Stimulated activated CD8-positive, alpha-beta memory T cell treated with anti-CD3 and anti-CD28 coated beads, Interleukin-4, amount 100 ng/mL, for 1 hour (primary cell): ENCODE measurements around the gene ENOX2.

Experiments
- DNase-seq, 2 donors: peaks; one replicate each; pipeline ENCODE4 v3.0.0-alpha.2; 2020; ENCODE audit warnings: low read depth in 2 of 2, low spot score in 1 of 2

The ENOX2 gene

DNA sequence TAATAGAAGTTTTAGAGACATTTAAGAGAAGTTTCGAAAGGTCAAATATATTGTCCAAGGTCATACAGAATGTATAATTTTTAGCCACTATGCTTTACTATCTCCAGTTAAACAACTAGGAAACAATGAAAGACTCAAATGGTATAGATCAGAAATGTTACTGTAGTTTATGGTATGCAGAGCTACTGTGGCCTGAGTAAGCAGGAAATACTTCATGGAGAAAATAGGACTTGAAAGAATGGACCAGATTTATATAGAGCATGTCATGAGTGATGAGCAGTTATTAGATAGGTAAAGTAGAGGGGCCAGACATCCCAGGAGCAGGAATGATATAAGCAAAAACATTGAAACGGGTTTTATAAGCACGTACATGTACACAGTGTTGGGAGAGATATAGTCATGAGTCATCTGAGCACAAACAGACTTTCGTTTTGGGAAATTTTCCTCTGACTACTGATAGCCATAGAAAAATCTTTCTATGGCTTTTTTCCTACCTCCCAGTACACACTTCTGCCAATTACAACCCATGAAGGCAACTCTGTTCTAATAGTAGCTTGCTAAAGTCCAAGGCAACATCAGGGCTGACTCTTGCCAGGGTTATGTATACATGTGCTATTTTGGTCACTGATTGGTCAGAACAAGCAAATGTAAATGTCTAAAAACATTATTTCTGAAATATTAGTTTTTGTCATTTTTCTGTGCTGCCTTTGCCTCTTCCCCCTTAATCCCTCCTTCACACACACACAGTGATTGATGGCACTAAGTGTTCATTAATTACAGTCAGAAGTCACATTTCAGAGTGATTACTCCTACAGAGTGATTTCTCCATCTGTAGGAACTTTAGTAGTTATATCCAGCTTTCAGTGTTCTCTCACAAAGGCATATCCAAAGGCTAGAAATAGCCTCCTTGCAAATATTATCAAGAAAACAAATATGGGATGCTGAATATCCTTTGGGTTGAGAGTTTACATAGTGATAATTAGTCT is 198.7 kb downstream of the ENOX2 start:
- no peak for DNase-seq

DNA sequence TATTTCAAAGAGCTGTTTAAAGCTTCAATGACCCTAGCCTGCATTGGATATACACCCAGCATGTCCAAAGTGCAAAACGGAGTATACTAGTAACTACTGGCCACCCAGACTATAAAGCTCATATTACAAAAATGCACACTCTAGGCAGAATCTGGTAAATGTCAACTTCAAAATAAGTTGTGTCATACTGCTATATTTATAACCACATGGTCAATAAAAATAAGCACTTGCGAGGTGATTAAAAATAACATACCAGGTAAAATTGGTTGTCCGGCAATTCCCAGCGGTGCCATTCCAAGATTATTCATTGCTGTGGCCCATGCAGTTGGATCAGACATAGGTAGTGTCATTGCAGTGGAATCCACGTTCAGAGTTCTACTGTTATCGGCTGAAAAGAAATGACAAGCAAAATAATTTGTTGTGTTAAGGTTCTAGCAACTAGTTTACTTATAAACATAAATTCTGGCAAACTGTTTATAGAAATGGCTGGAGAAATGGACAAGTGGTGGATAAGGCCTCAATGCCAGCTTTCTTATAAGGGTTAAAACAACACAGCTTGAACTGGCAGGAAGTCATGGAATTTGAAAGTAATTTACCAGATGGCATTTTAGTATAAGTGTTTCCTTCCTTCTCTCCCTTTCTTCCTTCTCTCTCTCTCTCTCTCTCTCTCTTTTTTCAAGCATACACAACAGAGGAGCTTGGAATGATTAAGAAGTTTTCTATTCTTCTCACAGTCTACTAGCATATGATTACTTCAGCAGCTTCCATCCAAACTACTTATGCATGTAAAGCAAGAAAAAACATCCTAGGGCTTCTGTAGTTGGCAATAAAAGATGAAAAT is 199.9 kb downstream of the ENOX2 start:
- DNase-seq = no peak

DNA sequence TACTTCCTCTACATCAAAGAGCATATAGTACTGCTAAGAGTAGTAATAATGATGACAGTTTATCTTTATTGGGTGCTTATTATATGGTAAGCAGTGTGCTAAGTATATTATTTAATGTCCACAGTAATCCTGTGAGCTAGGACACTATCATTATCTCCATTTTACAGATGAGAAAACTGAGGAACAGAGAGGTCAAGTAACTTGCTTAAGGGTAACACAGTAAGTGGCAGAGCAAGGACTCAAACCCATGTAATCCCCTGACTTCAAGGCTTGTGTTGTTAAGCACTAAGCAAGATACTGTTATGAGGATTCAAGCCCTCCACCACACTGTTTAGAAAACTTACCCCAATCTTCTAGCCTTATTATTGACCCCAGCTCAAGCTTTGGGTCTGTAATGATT is 202.4 kb downstream of the ENOX2 start:
- no peak for DNase-seq

DNA sequence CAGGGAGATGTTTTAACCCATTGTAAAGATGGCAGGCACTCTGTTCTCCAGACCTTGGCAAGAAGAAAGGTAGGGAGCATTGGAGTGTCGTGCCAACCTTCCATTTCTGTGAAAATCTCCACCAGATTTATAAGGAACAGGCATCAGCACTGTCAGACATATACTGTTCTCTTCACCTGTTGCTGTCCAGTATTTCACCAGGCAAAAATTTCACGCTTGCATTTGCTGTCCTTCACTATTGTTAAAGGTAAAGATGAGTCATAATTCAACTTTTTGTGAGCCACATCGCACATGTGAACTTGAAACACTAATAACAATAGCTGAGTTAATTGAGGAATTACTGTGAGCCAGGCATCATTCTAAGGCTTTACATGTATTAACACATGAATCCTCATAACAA is 203.4 kb downstream of the ENOX2 start:
- DNase-seq = no peak

DNA sequence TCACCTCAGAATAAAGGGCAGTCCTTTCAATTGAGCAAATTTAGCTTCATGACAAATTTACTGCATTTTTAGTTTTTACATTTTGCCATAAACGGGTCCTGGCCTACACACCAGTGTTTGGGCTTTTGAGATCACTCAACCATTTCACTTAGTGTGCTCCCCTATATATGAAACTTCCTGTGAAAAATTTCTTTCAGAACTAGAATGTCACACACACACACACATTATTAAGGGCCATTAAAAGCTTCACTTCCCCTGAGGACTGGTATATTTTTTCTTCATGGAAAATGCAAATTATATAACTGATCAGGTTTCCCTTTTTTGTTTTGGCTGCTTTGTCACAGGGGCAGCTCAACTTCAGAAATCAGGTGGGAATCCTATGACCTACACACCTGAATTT is 206.5 kb downstream of the ENOX2 start:
- DNase-seq = no peak

DNA sequence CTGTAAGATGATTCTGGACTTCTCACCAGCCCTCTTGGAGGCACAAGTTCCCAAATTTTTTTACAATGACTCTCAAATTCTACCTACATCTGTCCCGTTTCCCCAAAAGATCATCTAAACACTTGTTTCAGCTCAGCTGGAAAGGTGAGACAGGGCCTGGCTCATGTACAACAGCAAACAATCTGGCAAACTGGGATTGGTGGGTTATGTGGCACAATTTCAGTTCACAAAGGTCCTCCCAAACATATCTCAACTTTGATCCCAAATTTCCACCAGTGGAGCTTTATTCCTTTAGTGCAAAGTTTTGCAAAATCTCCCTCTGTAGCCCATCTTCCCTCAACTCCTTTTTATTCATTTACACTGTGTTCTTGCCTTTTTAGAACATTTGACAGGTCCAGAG is 207.1 kb downstream of the ENOX2 start:
- DNase-seq = no peak

DNA sequence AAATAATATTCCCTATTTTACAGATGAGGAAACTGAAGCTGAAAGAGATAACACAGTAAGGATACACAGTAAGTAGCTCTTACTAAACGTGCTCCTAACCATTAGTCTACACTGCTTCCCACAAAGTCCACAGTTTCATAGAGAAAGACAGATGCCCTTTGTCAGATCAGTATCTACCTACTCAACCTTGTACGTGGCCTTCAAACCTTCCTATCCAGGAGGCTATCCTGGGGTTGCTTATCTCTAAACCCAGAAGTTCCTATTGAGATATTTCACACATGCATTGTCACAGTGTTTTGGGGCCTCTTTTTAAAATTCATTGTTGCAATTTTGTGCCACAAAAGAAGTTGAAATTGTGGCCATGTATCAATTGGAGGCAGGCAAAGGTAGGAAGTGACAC is 208.0 kb downstream of the ENOX2 start:
- DNase-seq = no peak

DNA sequence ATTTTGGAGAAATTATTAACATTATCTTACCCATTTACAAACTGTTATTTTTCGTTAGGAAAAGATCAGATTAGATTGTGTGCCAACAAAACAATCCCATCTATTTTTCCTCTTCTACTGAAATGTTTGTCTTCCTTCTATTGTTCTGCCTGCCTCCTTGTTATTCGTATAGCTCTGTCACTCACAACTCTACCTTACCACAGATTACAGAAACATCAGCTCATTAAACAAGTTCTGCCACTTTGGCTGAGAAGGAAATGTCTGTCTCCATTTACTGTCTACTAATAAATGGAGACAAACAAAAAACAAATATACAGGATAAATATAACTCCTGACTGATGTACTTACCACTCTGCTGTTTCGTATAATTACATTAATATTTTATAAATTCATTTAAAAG is 211.4 kb downstream of the ENOX2 start:
- DNase-seq = no peak

DNA sequence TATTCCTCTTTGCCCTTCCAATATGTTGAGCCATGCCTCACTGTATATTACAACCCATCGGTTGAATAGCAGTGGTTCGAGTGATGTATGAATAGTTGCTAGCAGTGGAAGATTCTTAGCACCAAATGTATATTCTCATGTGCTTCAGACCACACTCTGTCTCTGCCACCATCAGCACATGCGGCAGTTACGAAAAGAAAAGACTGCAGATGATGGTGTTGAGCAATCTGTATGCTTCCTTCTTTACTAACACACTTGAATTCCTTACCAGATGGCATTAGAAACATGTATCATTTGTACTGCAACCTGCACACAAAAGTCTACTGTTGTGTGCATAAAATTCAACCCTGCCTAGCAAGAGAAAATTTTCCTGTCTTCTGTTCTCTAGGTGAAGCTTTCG is 214.6 kb downstream of the ENOX2 start:
- DNase-seq = no peak

DNA sequence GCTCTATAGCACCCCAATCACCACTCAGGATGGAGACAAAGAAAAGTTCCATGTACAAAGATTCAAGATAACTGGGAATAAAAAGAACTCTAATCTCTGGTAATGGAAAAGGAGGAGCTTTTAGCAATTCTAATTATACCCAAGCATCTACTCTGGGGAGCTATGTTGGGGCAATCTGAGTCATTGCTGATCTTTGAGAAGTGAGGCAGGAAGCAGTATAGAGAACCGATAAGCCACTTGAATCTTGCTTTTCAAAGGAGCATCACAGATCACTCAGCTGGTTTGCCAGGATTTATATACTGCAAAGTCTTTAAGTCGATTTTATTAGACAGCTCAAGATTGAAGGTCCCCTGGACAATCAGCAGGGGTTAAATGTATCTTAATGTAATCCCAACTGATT is 220.0 kb downstream of the ENOX2 start:
- DNase-seq = no peak

DNA sequence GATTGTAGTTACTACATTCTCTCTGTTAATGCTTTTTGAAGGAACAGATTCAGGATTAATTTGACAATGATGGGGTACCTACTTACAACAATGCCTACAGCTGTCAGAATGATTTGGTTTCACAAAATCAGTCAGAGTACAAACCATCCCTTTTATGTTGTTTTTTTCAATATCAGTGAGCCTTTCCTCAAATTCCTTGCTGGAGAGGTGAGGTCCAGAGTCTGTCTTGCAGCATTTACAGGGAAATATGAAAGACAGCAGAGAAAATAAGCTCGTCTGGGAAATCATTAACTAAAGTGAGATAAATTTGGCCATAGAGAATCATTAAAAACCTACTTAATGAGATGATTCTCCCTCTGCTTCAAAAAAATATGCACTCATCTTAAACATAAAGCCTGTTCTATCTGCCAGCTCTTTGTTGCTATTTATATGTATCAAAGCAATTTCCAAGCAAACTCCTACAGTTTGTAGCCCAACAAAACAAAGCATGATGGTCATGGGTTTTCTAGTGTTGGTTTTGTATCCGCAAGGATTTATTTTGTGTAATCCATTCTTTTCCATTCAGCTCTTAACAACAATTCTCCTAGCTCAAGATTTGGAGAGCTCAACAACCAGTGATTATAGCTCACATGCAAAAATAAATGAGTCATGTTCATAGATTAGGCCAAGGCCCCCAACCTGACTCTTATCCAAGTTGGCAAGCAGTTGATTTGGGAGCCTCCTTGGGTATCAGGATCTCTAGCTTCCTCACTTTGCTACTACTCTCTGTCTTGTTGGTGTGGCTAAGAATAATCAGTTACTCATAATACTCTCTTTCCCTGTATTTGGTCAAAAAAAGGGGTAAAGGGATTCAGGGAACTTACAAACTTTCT is 222.6 kb downstream of the ENOX2 start:
- DNase-seq = no peak

DNA sequence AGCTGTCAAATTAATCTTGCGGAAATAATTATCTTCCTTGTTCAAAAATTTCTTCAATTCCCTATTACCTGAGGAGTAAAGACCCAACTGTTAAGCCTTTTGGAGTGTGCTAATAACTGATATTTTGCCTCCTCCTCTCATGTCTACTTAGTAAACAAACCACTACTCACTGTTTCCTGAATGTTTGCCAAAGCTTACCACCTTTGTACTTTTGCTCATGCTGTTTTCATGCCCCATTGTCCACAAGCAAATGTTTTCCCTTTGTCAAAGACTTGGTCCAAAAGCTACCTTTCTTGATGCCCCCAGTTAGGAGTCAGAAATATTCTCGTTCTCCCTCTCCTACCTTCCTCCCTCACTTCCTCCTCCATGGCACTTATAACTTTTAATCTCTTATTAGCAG is 226.1 kb downstream of the ENOX2 start:
- DNase-seq = no peak

DNA sequence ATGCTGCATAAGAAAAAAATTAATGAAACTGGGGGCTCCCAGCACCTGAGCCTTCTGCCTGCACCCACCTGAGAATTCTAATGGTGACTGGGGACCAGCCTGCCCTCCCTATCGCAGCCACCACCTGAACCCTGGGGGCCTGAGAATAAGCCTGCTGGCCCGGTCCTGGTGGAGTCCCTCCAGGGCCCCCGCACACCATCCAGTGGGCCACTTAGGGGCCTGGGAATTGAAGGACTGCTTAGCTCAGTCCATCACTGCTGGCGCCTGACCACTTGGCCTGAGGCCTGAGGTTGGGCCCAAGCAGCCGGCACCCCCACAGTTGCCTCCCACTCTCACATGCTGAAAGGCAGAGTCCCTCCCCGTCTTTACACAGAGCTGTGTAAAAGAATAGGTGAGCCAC is 230.8 kb downstream of the ENOX2 start:
- no peak for DNase-seq

DNA sequence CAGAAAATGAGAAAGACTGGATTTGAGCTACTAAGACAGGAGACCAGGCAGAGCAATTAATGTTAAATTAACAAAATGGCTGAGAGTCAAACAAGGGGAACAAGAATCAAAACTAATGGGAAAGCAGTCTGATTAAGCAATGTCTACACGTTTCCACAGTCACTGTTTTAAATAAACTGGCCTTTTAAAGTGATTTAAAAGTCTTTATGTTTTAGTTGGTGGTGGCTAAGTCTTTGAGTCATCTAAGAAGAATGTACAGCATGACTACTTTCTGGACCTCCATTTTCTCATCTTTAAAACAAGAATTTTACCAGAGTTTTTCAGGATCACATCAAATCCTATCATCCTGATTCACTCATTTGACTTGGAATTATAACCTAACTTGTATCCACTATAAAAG is 233.8 kb downstream of the ENOX2 start:
- DNase-seq = no peak

DNA sequence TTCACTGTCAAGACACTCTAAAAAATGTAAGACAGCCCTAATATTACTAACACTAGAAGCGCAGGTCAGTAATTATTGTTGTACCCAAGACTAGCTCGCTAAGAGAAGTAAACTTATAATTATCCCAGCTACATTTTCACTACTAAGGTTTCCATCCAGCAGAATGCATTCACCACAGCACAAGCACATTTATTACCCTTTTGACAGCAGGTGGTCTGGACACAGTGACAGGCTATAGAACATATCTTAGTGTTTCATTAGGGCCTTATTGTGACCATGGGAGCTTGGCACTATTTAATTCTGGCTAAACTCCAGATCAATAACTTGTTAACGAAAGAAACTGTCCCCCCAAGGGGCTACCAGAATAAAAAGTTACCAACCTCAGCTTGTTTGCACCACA is 237.7 kb downstream of the ENOX2 start:
- no peak for DNase-seq

DNA sequence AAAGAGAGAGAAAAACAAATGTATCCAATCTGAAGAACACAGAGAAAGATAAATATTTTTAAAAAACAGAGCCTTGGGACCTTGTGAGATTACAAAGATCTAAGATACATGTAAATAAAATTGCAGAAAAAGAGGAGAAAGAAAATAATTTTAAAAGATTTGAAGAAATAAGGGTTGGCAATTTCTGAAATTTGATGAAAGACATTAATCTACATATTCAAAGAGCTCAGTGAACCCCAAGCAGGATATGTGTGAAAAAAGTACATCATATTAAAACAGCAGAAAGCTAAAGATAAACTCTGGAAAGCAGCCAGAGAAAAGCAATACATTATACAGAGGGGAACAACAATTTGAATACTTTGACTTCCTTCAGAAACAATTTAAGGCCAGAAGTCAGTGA is 244.7 kb downstream of the ENOX2 start:
- no peak for DNase-seq

DNA sequence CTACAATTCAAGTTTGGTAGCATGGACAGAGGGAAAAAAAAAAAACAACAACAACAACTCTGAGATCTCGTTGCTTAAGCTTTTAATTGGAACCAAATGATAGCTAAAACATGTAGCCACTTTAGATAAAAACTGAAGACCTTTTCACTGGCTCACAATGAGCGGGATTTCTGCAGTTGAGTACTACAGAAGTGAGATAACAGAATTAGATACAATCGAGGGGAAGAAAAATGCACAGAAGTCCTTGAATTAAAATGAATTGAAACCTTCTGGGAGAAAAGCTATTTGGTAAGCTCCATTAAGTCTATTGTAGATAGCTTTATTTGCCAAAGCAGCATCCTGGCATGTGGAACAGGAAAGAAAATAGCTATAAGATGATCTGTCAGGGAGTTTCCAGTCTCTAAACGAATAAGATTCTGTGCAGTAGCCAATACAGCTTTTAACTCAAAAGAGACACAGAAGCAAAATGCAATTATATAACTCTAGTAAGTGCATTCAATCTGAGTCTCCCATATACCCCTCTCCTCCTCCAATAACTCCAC is 248.5 kb downstream of the ENOX2 start:
- no peak for DNase-seq

DNA sequence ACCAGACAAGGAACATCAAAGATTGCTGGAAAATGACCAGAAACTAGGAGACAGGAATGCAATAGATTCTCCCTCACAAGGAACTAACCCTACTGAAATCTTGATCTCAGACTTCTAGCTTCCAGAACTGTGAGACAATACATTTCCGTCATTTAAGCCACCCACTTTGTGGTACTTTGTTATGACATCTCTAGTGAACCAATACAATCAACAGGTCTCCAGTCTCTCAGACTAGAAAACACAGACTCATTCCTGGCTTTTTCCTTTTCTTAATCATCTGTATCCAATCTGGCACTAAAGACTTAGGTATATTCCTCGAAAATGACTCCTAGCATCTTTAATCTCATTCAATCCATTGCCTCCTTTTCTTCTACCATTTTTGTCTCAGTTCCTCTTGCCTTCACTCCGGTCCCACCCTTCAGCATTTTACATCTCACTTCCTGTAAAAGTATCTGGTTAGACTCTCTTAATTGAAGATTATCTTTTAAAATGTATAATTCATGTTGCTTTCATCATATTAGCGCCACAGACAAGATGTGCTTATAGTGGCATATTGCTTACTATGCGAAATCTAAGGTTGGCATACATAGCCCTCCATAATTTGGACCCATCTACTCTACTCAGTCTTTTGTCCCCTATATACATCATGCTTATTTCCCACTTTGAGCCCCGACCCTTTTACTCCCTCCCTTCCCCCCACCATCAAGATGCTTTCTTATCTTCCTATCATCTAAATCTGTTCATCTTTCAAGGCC is 250.0 kb downstream of the ENOX2 start:
- DNase-seq = no peak

DNA sequence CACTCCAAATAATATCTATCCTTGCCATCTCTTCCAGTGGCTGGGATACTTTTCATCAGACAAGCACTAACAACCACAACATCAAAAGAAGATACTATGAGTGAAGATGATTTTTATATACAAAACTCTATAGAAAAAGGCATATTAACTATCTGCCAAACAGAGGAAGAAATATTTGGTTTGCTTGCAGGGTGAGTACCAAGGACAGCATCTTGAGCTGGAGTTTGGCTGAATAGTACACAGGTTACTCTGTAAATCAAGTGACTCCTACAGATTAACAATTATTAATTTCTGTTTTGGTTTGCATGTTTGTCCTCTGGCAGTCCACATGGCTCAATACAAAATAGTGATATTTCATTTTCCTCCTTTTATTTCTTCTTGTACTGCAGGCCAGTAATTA is 253.3 kb downstream of the ENOX2 start:
- DNase-seq = no peak

DNA sequence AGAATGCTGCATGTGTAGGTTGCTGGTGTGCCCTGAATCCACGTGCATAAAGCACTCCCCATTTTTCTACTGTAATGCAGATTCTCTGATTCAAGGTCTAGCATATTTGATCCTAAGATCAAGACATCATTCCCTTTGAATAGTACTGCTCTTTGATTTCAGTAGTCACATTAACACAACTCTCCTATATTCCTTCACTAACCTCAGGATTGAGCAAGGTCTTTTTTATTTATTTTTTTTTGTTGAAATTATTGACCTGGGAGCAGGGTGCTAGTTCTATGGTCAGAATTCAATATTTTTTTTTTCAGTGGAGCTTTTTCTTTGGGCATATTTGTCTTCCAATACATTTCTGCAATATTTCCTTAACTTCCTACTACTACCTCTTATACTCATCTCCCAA is 255.5 kb downstream of the ENOX2 start:
- no peak for DNase-seq
